Stimulated activated CD8-positive, alpha-beta memory T cell treated with anti-CD3 and anti-CD28 coated beads, Interleukin-2, amount 100 ng/mL, for 48 hours (primary cell): Measurements from ENCODE around the gene GALNT9.
"Not testable (repeated sequence)": the region's sequence is repeated elsewhere in the genome, so short reads cannot be mapped to it uniquely, and the experiment has no call there.

Source experiments
- DNase-seq, 2 donors: peaks; one replicate each; pipeline ENCODE4 v3.0.0-alpha.2; 2020; ENCODE audit warnings: low read depth in 2 of 2

The GALNT9 gene

DNA sequence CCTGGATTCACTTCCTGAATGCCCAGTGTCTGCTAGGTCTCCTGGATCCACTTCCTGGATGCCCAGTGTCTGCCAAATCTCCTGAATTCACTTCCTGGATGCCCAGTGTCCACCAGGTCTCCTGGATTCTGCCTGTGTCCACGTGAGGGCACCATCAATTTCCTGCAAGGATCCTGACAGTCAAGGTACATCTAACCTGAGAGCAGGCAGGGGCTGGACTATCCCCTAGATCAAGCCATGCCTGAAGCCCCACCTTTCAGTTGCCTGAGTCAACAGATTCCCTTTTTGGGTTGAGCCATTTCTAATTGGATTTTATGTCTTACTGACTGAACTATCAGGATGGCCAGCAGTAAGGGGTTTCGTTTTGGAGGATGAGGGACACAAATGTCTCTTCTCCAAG lies 49.5 kb downstream of the GALNT9 start:
- DNase-seq, result no peak

DNA sequence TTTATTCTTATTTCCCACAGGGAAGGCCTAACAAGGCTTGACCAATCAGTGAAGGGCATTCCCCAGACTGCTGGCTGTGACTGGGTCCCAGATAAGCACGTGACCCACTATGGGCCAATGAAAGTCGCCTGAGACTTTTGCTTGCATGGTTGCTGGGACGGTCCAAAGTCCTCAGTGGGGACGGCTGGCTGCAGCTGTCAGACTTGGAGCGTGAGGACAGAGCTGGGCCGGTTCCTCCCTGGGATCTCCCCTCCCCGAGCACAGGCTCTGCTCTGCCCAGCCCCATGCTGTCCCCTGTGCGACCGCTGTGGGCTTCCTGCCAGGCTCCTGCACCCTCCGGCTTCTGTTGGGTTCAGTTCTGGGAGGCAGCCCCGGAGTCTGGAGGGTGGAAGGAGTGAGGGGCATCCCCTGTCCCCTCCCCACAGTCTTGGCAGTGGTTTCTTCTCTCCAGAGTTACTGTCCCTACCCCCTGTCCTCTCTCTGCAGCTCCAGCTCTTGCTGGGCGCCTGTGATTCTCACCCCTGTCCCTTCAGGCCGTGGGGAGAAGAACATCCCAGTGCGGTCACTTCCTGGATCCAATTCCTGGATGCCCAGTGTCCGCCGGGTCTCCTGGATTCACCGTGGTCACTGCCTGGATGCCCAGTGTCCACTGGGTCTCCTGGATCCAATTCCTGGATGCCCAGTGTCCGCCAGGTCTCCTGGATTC lies 50.1 kb downstream of the GALNT9 start:
- DNase-seq, result no peak

DNA sequence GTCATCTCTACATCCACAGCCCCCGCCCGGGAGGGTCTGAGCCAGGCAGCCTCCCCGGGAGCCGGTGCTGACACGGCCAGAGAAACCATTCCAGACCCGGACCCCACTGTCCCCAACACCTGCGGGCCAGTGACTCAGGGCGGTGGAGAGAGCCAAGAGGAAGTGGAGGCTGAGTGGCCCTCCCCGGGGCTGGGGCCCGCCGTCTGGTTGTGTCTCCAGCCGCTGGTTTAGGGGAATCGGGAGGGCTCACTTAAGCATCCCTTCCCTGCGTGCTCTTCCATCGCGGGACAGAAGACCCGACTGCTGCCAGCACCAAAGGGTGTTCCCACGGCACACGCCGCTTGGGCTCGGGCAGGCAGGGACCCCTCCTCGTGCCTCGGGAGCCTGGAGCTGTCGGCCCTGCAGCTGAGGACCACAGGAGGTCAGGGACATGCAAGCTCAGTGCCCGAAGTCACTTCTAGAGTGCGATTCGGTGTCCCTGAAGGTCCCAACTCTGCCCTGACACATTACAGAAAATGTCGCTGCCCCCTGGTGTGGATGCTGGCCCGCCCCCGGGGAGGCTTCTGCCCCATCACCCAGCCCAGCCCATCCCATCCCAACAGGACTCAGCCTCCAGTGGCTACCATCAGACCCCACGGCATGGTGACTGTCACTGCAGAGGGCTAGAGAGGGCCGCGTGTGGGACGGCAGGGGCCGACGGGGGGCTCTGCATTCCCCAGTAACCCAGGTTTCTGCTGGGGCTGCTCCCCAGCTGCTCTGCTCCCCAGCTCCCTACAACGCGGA lies 50.8 kb downstream of the GALNT9 start:
- DNase-seq, result no peak

DNA sequence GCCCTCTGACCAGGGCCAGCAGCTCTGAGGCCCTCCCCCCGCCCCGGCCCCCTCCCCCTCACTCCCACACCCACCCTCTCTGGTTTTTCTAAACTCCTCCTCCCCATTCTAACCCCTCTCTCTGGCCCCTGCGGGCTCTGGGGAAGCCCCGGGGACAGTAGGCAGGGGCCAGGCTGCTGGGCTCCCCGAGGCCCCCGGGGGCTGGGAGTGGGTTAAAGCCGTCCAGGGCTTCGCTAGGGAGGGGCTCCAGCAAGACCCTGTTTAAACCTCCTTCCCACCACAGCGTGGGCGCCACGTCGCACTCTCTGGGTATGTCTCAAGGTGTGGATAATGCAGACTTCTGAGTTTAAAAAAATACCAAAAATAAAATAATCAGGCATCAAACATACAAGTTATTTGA lies 51.4 kb downstream of the GALNT9 start:
- DNase-seq, result no peak

DNA sequence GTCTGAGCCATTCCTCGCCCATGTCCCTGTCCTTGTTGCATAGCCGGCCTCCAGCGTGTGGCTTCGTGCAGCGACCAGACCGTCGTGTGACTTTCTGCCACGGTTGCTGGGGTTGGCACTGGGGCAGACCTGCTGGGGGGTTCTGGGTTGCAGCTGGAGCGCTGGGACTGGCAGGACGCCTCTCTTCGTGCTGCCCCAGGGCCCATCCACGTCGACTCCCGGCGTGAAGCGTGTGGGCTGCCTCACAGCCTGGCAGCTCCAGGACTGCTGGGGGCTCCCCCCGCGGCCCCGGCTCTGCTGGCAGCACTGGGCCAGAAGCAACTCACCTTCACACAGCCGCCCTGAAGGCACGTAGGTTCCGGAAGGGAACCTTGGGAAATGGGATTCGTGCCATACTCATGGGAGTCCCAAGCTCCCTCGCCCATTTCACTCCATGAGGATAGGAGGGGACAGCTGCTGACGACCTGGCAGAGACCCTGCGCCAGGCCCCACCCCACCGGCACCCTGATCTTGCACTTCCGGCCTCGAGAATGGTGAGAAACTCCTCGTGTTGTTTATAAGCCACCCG lies 51.9 kb downstream of the GALNT9 start:
- no peak for DNase-seq

DNA sequence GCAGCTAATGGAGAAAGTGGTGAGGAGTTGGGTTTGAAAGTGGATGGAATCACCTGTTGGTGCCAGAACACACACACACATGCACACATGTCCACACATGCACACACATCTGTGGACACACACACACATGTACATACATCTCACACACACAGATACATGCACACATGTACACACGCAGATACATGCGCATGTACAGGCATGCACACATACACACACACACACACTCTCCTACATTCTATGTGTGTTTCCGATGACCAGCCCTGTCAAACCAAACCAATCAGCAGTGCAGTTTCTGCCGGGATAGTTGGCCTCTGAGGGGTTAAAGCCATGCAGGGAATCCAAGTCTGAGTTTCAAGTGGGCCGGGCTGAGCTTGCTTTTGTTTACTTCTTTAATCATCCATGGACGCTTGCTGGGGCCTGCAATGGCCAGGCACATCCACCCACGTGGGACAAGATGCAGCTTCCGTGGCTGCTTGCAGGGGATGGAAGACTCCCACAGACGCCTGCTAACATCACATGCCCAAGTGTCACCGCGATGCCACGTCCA lies 52.5 kb downstream of the GALNT9 start:
- no peak for DNase-seq

DNA sequence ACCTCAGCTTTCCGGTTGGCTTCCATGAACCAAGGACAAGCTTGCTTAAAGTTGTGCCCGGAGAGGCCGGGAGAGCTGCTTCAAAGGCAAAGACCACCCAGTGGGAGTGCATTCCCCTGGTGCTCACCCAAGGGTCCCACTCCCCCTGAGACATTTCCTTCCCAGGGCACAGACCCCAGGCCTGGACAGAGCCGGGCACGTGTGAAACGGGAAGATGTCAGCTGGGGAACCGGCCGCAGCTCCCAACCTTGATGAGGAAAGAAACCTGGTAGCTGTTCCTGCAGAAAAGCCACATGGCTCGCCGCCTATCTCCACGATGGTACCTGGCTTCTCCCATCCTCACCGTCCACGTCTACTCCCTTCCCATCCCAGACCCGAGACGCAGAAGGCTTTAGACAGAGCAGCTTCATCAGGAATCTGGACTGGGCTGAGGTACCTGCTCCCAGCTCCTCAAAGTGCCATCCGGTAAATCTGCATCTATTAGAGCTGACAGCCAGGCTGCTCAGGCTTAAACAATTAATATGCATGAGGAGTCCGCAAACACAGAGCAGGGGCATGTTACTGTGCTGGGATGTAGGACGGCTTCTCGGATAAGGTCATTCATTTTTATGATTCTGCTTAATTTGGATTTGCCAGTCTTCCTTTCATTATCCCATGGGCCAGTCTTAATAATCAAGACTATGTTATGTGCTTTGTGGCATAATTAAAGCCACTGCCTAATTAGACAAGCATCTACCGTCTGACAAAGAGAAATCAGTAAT lies 53.1 kb downstream of the GALNT9 start:
- DNase-seq, result no peak

DNA sequence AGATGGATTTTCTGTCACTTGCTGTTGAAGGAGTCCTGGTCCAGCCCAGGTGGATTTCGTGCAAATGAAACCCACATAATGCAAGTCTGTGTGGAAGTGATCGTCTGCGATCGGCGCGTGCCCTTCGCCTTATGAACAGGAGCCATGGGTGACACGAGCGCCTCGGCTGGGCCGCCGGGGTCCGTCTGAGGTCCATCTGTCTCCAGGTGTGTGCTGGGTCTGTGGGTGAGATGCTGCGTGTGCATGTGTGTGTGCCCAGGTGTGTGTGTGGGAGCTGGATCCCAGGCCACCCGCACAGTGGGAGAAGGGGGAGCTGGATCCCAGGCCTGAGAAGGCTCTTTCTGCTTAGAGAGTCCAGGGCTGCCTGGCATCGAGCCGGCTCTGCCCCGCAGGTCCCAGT lies 53.8 kb downstream of the GALNT9 start:
- no peak for DNase-seq

DNA sequence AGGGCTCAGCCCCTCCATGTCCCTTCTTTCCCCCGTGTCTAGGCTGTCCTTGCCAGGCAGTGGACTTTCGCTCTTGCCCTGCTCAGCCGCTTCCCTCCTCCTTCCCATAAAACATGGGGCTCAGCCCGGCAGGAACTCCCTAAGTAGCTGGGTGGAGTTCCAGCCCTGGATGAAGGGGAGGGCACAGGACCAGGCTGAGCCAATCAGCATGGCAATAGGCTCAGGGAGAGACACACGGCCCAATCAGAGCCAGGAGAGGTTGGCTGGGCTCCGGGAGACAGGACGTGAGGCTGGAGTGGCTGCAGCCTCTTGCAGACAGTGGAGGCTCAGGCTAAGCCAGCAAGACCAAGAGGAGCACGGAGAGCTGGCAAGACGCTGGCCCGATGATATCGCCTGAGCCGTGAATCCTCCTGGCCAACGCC lies 54.3 kb downstream of the GALNT9 start:
- no peak for DNase-seq

DNA sequence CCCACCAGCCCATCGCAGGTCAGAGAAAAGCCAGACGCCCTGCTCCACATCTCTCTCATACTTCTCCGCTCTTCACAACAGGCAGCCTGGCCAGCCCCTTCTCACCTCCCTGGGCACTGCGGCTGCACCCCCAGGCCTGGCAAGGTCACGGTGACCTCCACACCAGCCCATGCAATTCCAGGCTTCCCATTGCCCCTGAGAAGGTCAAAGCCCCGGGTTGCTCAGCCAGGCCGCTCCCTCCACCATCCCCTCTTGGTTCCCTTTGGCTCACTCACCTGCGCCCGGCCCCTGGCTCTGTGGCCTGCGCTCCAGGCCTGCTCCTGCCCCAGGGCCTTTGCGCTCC lies 55.4 kb downstream of the GALNT9 start:
- DNase-seq, result no peak

DNA sequence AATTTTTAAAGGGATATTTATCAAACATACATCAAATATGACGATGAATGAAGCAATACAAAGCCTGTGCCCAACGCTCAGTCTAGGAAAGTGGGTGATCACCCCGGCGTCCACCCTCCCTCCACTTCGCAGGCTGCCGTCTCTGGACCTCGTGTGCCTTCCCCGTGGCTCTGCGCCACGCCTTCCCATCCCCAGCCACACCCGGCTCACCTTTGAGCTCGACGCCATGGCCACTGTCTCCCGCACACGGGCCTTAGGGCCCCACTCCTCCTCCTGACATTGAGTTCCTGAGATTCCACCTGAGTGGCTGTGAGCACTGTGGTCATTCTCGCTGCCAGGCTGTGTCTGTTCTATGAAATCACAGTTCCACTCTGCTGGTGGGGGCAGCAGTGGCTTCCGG lies 56.7 kb downstream of the GALNT9 start:
- DNase-seq, result no peak

DNA sequence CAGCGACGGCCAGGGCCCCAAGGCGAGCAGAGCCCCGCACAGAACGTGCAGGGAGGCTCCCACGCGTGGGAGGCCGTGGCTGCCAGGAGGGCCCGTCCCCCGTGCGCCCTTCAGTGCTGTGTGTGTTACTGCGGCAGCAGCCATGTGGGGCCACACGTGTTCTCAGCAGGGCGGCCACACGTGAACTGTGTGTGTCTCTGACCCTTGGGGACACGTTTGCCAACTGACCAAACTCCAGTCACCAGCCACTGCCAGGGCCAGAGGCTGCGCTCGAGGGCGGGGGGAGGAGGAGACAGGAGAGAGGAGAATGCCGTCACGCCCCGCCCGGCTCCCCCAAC lies 57.7 kb downstream of the GALNT9 start:
- no peak for DNase-seq

DNA sequence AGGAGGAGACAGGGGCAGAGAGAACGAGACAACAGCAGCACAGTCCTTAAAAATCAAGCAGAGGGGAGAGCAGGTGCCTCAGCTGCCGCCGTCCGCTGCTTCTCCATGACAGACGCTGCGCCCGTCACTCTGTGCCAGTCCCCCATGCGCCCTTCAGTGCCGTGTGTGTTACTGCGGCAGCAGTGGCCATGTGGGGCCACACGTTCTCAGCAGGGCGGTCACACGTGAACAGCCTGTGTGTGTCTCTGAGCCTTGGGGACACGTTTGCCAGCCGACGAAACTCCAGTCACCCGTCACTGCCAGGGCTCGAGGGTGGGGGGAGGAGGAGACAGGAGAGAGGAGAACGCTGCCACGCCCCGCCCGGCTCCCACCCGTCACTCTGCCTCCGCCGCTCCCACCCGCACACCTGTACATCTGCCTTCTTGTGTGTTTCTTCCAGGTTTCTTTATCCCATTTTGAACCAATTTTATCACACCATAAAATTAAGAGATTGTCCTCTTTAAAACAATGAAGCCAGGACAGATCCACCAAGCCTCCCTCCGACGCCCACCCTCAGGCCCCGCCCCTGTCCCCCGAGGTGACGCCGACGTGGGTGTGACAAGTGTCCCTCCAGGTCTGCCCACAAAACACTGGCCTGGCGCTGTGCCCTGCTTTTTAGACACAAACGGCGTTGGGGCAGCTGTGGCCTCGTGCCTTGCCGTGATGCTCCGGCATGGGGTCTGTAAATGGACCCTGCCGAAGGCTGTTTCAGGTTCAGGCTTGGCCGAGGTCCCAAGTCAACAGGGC lies 58.2 kb downstream of the GALNT9 start:
- no peak for DNase-seq

DNA sequence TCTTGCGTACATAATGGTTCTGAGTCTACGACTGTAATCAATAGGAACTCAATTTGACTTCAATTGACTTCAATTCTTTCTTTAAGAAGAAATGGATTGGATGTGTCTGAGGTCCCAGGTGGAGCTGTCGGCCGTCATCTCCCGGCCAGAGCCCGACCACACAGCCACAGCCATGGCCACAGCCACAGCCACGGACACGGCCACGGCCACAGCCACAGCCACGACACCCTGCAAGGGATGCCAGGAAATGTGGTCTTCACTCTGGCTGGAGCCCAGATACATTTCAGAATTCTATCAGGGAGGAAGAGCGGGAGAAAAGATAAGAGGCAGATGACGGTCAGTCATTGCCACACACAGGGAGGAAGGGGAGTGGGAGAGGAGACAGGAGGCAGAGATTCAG lies 58.9 kb downstream of the GALNT9 start:
- no peak for DNase-seq

DNA sequence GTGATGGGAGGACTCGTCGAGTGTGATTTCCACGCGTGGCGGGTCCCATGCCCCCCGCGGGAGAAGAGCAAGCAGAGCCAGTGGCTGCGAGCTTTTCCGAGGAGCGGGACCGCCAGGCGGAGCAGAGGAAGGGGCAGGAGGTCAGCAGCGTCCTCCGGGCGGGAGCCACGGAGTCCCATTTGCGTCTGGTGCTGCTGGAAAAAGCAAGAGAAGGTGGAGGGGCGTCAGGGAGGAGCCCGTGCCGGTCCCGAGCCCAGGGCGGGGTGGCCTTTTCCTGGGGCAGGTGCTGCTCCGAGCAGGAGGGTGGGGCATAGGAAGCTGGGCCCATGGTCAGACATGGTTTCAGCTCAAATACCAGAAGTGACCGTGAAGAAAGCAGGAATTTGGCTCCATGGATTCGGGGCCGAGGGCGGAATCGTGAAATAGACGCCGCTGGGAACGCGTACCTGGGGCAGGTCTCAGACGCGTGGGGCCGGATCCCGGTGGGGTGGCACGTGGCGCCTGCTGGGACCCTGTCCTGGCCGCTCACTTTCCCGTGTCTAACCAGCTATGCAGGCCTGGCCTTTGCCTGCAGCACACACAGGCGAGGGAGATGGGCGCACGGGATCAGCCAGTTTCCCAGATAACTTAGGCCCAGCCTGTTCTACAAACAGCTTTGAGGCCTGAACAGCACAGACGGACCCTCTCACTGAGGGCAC lies 60.0 kb downstream of the GALNT9 start:
- DNase-seq, result no peak

DNA sequence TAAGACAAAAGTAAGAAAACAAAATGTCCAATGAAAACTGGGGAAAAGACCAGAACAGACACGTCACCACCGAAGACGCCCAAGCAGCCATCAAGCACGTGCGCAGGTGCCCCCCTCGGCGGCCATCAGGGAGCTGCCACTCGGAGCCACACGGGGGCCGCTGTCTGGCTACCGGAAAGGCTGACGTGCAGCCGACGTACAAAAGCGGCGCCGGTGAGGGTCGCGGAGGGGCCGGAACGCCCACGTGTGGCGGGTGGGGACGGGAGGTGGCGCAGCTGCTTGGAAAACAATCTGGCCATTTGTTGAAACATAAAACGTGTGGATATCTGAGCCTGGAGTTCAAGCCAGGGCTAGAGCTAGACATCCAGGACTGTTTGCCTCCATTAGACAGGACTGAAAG lies 60.7 kb downstream of the GALNT9 start:
- no peak for DNase-seq

DNA sequence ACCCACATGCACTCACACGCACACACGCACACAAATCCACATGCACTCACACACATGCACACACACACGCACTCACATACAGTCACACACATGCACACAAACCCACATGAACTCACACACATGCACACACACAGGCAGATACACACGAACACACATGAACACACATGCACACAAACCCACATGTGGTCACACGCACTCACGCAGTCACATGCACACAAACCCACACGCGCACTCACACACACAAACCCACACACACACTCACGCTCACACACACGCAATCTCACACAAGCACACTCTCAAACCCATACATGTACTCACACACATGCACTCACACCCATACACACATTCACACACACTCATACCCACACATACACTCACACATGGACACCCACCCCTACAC lies 61.5 kb downstream of the GALNT9 start:
- no peak for DNase-seq

DNA sequence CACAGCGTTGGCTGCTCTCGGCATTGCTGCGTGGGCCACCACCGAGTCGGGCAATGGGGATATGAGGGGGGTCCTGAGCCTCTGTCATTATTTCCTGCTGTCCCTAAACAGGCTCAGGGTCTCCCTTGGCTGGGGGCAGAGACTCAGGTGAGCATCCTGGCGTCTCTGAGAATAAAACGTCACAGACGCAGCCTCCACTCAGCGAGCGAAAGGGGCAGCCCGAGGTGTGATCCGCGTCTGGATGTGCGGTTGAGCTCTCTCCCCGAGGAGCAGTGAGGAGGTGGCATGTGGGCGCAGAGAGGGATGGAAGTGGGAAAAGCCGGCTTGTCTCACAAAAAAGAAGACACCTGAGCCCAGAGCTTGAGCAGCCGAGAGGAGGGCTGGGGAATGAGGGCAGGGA lies 62.6 kb downstream of the GALNT9 start:
- DNase-seq, result no peak

DNA sequence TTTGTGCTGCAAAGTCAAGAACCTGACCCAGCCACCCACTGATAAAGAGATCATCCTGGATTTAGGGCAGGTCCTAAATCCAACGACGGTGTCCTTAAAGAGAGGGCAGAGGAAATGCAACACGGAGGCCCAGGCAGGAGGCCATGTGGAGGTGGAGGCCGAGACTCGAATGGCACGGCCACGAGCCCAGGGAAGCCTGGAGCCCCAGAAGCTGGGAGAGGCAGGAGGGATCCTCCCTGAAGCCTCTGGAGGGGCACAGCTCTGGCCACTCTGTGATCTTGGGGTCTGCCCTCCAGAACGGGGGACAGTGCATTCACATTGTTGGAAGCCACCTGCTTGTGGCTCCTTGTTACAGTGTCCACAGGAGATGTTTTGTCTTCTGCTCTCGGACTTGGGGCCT lies 63.0 kb downstream of the GALNT9 start:
- no peak for DNase-seq

DNA sequence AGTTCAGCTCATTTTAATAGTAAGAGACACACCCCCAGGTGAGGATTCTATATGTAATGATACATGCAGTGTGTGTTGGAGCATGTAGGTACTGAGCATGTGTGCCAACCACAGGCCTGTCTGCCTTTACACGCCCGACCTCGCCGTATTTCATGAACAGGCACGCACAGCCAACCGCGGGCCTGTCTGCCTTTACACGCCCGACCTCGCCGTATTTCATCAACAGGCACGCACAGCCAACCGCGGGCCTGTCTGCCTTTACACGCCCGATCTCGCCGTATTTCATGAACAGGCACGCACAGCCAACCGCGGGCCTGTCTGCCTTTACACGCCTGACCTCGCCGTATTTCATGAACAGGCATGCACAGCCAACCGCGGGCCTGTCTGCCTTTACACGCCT lies 63.6 kb downstream of the GALNT9 start:
- DNase-seq, result not testable (repeated sequence)
